ENCODE measurements around the gene NANOS3. TPM values are rescaled to one million over a fixed set of nuclear protein-coding genes. Genes with fewer than 3 reads are reported as not detected.
"Not testable (repeated sequence)": the region's sequence is repeated elsewhere in the genome, so short reads cannot be mapped to it uniquely, and the experiment has no call there.

Gene NANOS3
- total RNA-seq, 2 donors from 2014 or later: 1.5 TPM; not detected in 1

DNA sequence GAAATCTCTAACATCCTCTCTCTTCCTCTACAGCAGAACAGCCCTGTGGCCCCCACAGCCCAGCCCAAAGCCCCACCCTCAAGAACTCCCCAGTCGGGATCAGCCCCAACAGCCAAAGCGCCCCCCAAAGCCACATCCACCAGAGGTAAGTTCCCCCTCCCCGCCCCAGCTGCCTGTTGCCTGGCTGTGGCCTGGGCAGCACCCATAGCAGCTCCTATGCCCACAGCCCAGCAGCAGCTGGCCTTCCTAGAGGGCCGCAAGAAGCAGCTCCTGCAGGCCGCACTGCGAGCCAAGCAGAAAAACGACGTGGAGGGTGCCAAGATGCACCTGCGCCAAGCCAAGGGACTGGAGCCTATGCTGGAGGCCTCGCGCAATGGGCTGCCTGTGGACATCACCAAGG is 43.6 kb downstream of the NANOS3 start:
- Histone ChIP-seq H3K9me3 (no peaks in the 10 kb centered on the region), H3K27me3 (replicated peaks; ENCODE audit: insufficient read depth) (no peaks in the 10 kb centered on the region), H3K4me3 (no peak overlapping the region), H3K4me1 (replicated peaks) (no peaks in the 10 kb centered on the region), H3K36me3 (peaks cover 3 to 14% of the 10 kb centered on the region in 2 donors), H3K27ac (no peak overlapping the region)
- TF ChIP-seq POLR2A (IDR thresholded peaks at IDR 0.05) (no peak), CTCF (IDR thresholded peaks at IDR 0.05) (no peak), POLR2AphosphoS5 (IDR thresholded peaks at IDR 0.05) (no peak)
- intact Hi-C loops (cut with DNase I): no loop called here
- 97% methylated on average over 11 of the region's 11 CpGs for WGBS
- DNase-seq (ENCODE audit: low spot score): no peak

- Histone ChIP-seq H3K36me3 (peaks cover 3 to 14% of the 10 kb centered on the region in 2 donors), H3K27me3 (replicated peaks; ENCODE audit: insufficient read depth) (no peaks in the 10 kb centered on the region), H3K4me3 (no peak overlapping the region), H3K4me1 (replicated peaks) (no peaks in the 10 kb centered on the region), H3K9me3 (no peaks in the 10 kb centered on the region), H3K27ac (no peak overlapping the region)
- intact Hi-C loops (cut with DNase I): no loop called here
- WGBS: 97% methylated on average over 2 of the region's 2 CpGs
- no peak for DNase-seq (ENCODE audit: low spot score)
- TF ChIP-seq POLR2AphosphoS5 (IDR thresholded peaks at IDR 0.05) (no peak), CTCF (IDR thresholded peaks at IDR 0.05) (no peak), POLR2A (IDR thresholded peaks at IDR 0.05) (no peak)
These were observed 44.2 kb downstream of the NANOS3 start for GRCh38 chr19:13920940-13921747.

DNA sequence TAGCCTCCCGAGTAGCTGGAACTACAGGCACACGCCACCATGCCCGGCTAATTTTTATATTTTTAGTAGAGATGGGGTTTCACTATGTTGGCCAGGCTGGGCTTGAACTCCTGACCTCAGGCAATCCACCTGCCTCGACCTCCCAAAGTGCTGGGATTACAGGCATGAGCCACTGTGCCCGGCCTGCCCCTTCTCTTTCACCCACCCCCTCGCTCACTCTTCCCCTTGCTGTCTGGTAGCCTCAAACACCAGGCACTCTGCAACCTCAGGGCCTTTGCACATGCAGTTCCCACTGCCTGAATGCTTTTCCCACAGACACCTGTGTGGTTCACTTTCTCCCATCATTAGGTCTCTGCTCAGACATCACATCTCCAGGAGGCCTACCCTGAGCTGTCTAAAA is 45.2 kb downstream of the NANOS3 start:
- WGBS: 98% methylated on average over 6 of the region's 6 CpGs

GRCh38 chr19:13923194-13923987 is 46.5 kb downstream of the NANOS3 start:
- Histone ChIP-seq H3K27me3 (replicated peaks; ENCODE audit: insufficient read depth) (no peaks in the 10 kb centered on the region), H3K4me1 (replicated peaks) (no peaks in the 10 kb centered on the region), H3K4me3 (no peak overlapping the region), H3K36me3 (peaks cover 7 to 17% of the 10 kb centered on the region in 2 donors), H3K9me3 (no peaks in the 10 kb centered on the region), H3K27ac (no peak overlapping the region)
- intact Hi-C loops (cut with DNase I): no loop called here
- 95% methylated on average over 28 of the region's 28 CpGs for WGBS
- no peak for DNase-seq (ENCODE audit: low spot score)
- TF ChIP-seq POLR2A (IDR thresholded peaks at IDR 0.05) (no peak), POLR2AphosphoS5 (IDR thresholded peaks at IDR 0.05) (no peak), CTCF (IDR thresholded peaks at IDR 0.05) (no peak)

More for the DNA sequence above, 45.2 kb downstream of the NANOS3 start:
- DNase-seq (ENCODE audit: low spot score); intact Hi-C loops (cut with DNase I); H3K4me1 ChIP-seq (replicated peaks); H3K27ac ChIP-seq; H3K27me3 ChIP-seq (replicated peaks; ENCODE audit: insufficient read depth); H3K4me3 ChIP-seq; H3K9me3 ChIP-seq: not testable (repeated sequence)
- peaks cover 5 to 21% of the 10 kb centered on the region in 2 donors for H3K36me3 ChIP-seq

DNA sequence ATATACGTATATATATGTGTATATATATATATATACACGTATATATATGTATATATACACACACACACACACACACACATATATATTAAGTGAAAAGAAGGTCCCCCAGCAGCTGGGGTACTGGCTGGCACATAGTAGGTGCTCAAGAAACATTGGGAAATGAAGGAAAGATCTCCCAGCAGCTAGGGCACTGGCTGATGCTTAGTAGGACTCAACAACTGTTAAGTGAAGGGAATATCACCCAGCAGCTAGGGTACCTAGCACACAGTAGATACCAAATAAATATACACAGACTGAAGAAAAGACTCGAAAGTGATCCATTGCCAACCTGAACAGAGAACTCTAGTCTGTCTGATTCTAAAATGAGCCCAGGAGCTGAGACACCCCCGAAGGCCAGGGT is 49.1 kb downstream of the NANOS3 start:
- Histone ChIP-seq H3K36me3 (peaks cover 4 to 12% of the 10 kb centered on the region in 2 donors), H3K4me1 (replicated peaks) (no peaks in the 10 kb centered on the region), H3K27ac (no peak overlapping the region), H3K27me3 (replicated peaks; ENCODE audit: insufficient read depth) (no peaks in the 10 kb centered on the region), H3K9me3 (no peaks in the 10 kb centered on the region), H3K4me3 (no peak overlapping the region)
- no peak for DNase-seq (ENCODE audit: low spot score)
- intact Hi-C loops (cut with DNase I): no loop called here
- 67% methylated on average over 4 of the region's 4 CpGs for WGBS
- TF ChIP-seq CTCF (IDR thresholded peaks at IDR 0.05) (no peak), POLR2AphosphoS5 (IDR thresholded peaks at IDR 0.05) (no peak), POLR2A (IDR thresholded peaks at IDR 0.05) (no peak)

Measured in prostate gland (tissue), 2 donors.